Right atrium auricular region (tissue), 2 donors: ENCODE data around the gene KCNN2. TPM values are rescaled to one million over a fixed set of nuclear protein-coding genes. Genes with fewer than 3 reads are reported as not detected.

Experiments
- DNase-seq: peaks from one replicate; pipeline ENCODE4 v3.0.0-alpha.2; 2019; ENCODE audit warnings: low spot score
- H3K27ac ChIP-seq, 2 donors: fragments of 200-600 bp; sonication (generic); 1 replicate in 1 of 2; 2 replicates in 1 of 2; pipeline ENCODE4 v1.5.1; 2016 to 2019
- H3K27me3 ChIP-seq, 2 donors: fragments of 200-600 bp; sonication (generic); one replicate each; pipeline versions ENCODE4 v1.5.1 to v1.6.0; 2017 to 2019
- H3K36me3 ChIP-seq: fragments of 200-600 bp; sonication (generic); one replicate; pipeline ENCODE4 v1.5.1; 2016
- H3K4me1 ChIP-seq, 2 donors: fragments of 200-600 bp; sonication (generic); one replicate each; pipeline versions ENCODE4 v1.5.1 to v1.6.0; 2017 to 2019
- H3K4me3 ChIP-seq, 2 donors: fragments of 200-600 bp; sonication (generic); 1 replicate in 1 of 2; 2 replicates in 1 of 2; pipeline ENCODE4 v1.5.1; 2017 to 2019; ENCODE audit warnings: mild to moderate bottlenecking in 1 of 2, moderate library complexity in 1 of 2
- H3K9me3 ChIP-seq, 2 donors: fragments of 200-600 bp; sonication (generic); one replicate each; pipeline ENCODE4 v1.5.1; 2019
- CTCF ChIP-seq, 2 donors: fragments of 200-600 bp; sonication (generic); IDR thresholded peaks; one replicate each; pipeline ENCODE4 v1.5.1; 2019; ENCODE audit warnings: antibody characterized with exemption in 2 of 2
- total RNA-seq, 2 donors: library from RNA; depleted of rRNA; stranded (reverse); fragments of >200 nt; gene quantifications; one replicate each; pipeline ENCODE4 v1.1.0, GENCODE V29; 2016

Gene KCNN2
- total RNA-seq, 2 donors from 2014 or later, result 12.6 to 22.4 TPM

GRCh38 chr5:114407783-114408182, 45.9 kb downstream of the KCNN2 start:
- no peak for DNase-seq
- Histone ChIP-seq H3K9me3 (no peaks in the 10 kb centered on the region), H3K4me1 (no peaks in the 10 kb centered on the region), H3K27ac (no peak overlapping the region), H3K27me3 (no peaks in the 10 kb centered on the region), H3K36me3 (no peaks in the 10 kb centered on the region), H3K4me3 (no peak overlapping the region)
- TF ChIP-seq CTCF (IDR thresholded peaks at IDR 0.05), result no peak

GRCh38 chr5:114408847-114409246, 47.0 kb downstream of the KCNN2 start:
- no peaks in the 10 kb centered on the region for H3K4me1 ChIP-seq
- no peaks in the 10 kb centered on the region for H3K27me3 ChIP-seq
- H3K36me3 ChIP-seq, result no peaks in the 10 kb centered on the region
- no peak for TF ChIP-seq CTCF (IDR thresholded peaks at IDR 0.05)
- DNase-seq, result no peak
- H3K9me3 ChIP-seq, result no peaks in the 10 kb centered on the region
- H3K27ac ChIP-seq, result no peak overlapping the region
- no peak overlapping the region for H3K4me3 ChIP-seq

- Histone ChIP-seq H3K27me3 (no peaks in the 10 kb centered on the region), H3K4me3 (no peak overlapping the region), H3K36me3 (no peaks in the 10 kb centered on the region), H3K9me3 (no peaks in the 10 kb centered on the region), H3K4me1 (no peaks in the 10 kb centered on the region), H3K27ac (no peak overlapping the region)
- TF ChIP-seq CTCF (IDR thresholded peaks at IDR 0.05), result no peak
- no peak for DNase-seq
Measured at GRCh38 chr5:114411380-114411931, 49.6 kb downstream of the KCNN2 start.

GRCh38 chr5:114412510-114413171, 50.8 kb downstream of the KCNN2 start:
- Histone ChIP-seq H3K9me3 (no peaks in the 10 kb centered on the region), H3K27ac (no peak overlapping the region), H3K36me3 (no peaks in the 10 kb centered on the region), H3K27me3 (no peaks in the 10 kb centered on the region), H3K4me1 (no peaks in the 10 kb centered on the region), H3K4me3 (no peak overlapping the region)
- TF ChIP-seq CTCF (IDR thresholded peaks at IDR 0.05), result no peak
- no peak for DNase-seq

GRCh38 chr5:114415760-114416159, 53.9 kb downstream of the KCNN2 start:
- TF ChIP-seq CTCF (IDR thresholded peaks at IDR 0.05), result no peak
- no peak for DNase-seq
- Histone ChIP-seq H3K4me3 (no peak overlapping the region), H3K27me3 (no peaks in the 10 kb centered on the region), H3K36me3 (no peaks in the 10 kb centered on the region), H3K4me1 (peaks cover 0 to 7% of the 10 kb centered on the region in 2 donors), H3K9me3 (no peaks in the 10 kb centered on the region), H3K27ac (no peak overlapping the region)

- Histone ChIP-seq H3K4me1 (peaks cover 0 to 7% of the 10 kb centered on the region in 2 donors), H3K27me3 (no peaks in the 10 kb centered on the region), H3K9me3 (no peaks in the 10 kb centered on the region), H3K36me3 (no peaks in the 10 kb centered on the region), H3K27ac (no peak overlapping the region), H3K4me3 (no peak overlapping the region)
- TF ChIP-seq CTCF (IDR thresholded peaks at IDR 0.05), result no peak
- no peak for DNase-seq
Measured at GRCh38 chr5:114416254-114416653, 54.4 kb downstream of the KCNN2 start.
